Measurements from ENCODE around the gene S100A8.

GRCh38 chr1:153396461-153396860 is 5.6 kb upstream of the S100A8 start:
- no peak for TF ChIP-seq POLR2AphosphoS5 (IDR thresholded peaks at IDR 0.05)
- no peak for TF ChIP-seq CTCF (IDR thresholded peaks at IDR 0.05)
- TF ChIP-seq EP300 (IDR thresholded peaks at IDR 0.05): no peak
- TF ChIP-seq POLR2A (IDR thresholded peaks at IDR 0.05): no peak

Measured in suprapubic skin (tissue), 4 donors.